GM12878 (cell line): Measurements from ENCODE around the gene SHISA7. TPM values are rescaled to one million over a fixed set of nuclear protein-coding genes. Genes with fewer than 3 reads are reported as not detected.

Experiments
- ATAC-seq: fragments of 200-7000 bp; cut with Tn5 transposase; 3 replicates; pipeline ENCODE4 v1.9.1; 2020; ENCODE audit warnings: mild to moderate bottlenecking, moderate library complexity
- Bru-seq: library from RNA; stranded (reverse); fragments of 400-500 nt; gene quantifications from one replicate; lab custom pipeline; 2021; lab: Mats Ljungman, UMichigan
- BruChase-seq, 2 experiments: library from RNA; stranded (reverse); fragments of 400-500 nt; gene quantifications; one replicate each; lab custom pipeline; 2021; lab: Mats Ljungman, UMichigan
- BruUV-seq: library from RNA; stranded (reverse); fragments of 400-500 nt; replicated peaks from 2 replicates; lab custom pipeline; 2021; lab: Mats Ljungman, UMichigan
- CTCF ChIA-PET: fragments of 300-600 bp; sonication (Branson Sonifier 250); formaldehyde crosslinking; extraction: SDS; loops from one replicate; lab custom pipeline; 2021; ENCODE audit warnings: inconsistent platforms; lab: Yijun Ruan, JAX
- POLR2A ChIA-PET: fragments of 350-600 bp; formaldehyde crosslinking; extraction: SDS; loops from one replicate; lab custom pipeline; 2021; ENCODE audit warnings: inconsistent platforms; lab: Charles Lee
- RAD21 ChIA-PET: fragments of 300-600 bp; sonication (Branson Sonifier 250); formaldehyde crosslinking; loops from one replicate; lab custom pipeline; 2023; ENCODE audit warnings: antibody characterized with exemption; ENCODE audit not compliant: unreplicated experiment; lab: Charles Lee
- SMC1A ChIA-PET: fragments of 300-600 bp; sonication (Branson Sonifier 250); formaldehyde crosslinking; loops from one replicate; lab custom pipeline; 2023; ENCODE audit not compliant: unreplicated experiment, uncharacterized antibody; lab: Charles Lee
- DNase-seq: peaks from one replicate; pipeline ENCODE4 v3.0.0-alpha.2; 2011; ENCODE audit warnings: low read depth, low spot score
- FAIRE-seq: peaks from 3 replicates; lab custom pipeline; 2011; peaks lifted over from hg19 to GRCh38; lab: Jason Lieb, UNC
- H2AFZ ChIP-seq: 2 replicates; pipeline ENCODE4 v1.6.0; 2011; ENCODE audit warnings: low read depth, low read length, control low read depth; ENCODE audit not compliant: control insufficient read depth
- H3K27ac ChIP-seq: 2 replicates; pipeline ENCODE4 v1.5.1; 2011; ENCODE audit warnings: control low read depth; ENCODE audit not compliant: control insufficient read depth, insufficient read depth
- H3K27me3 ChIP-seq, 2 experiments: replicated peaks in 1 of 2; 2 replicates each; pipeline versions ENCODE4 v1.6.0 to v1.6.1; 2011; ENCODE audit warnings: low read length in 1 of 2; ENCODE audit not compliant: control insufficient read depth in 2 of 2, insufficient read depth in 2 of 2
- H3K36me3 ChIP-seq, 2 experiments: 2 replicates each; pipeline ENCODE4 v1.5.1; 2011; ENCODE audit warnings: low read length in 1 of 2; ENCODE audit not compliant: control insufficient read depth in 2 of 2, insufficient read depth in 2 of 2
- H3K4me1 ChIP-seq: 2 replicates; pipeline ENCODE4 v1.6.1; 2011; ENCODE audit warnings: mild to moderate bottlenecking, low read length, moderate library complexity, mixed read lengths; ENCODE audit not compliant: control insufficient read depth, insufficient read depth
- H3K4me2 ChIP-seq: 2 replicates; pipeline ENCODE4 v1.6.0; 2011; ENCODE audit warnings: control low read depth; ENCODE audit not compliant: control insufficient read depth, insufficient read depth
- H3K4me3 ChIP-seq: fragments of 200-600 bp; sonication (generic); 2 replicates; pipeline ENCODE4 v1.5.1; 2016
- H3K79me2 ChIP-seq: 2 replicates; pipeline ENCODE4 v1.6.0; 2011; ENCODE audit warnings: low read length; ENCODE audit not compliant: control insufficient read depth, insufficient read depth
- H3K9ac ChIP-seq: 2 replicates; pipeline ENCODE4 v1.8.0; 2011; ENCODE audit warnings: low read length, control low read depth, mixed read lengths; ENCODE audit not compliant: control insufficient read depth, insufficient read depth
- H3K9me3 ChIP-seq: replicated peaks from 3 replicates; pipeline ENCODE4 v1.5.1; 2011; ENCODE audit warnings: mild to moderate bottlenecking, low read length; ENCODE audit not compliant: control insufficient read depth, insufficient read depth
- H4K20me1 ChIP-seq: 2 replicates; pipeline ENCODE4 v1.6.0; 2011; ENCODE audit not compliant: control insufficient read depth, insufficient read depth
- CHD2 ChIP-seq: IDR thresholded peaks from 2 replicates; pipeline ENCODE4 v1.6.1; 2011; ENCODE audit warnings: low read depth, low read length, improper control_type of control experiment, borderline replicate concordance
- MLLT1 ChIP-seq: fragments of 450-650 bp; IDR thresholded peaks from 2 replicates; pipeline ENCODE4 v1.6.1; 2016; ENCODE audit warnings: mild to moderate bottlenecking
- SREBF2 ChIP-seq: IDR thresholded peaks from 2 replicates; pipeline ENCODE4 v1.6.1; 2012; ENCODE audit warnings: mild to moderate bottlenecking, low read length
- WGBS: methylation state at CpG from one replicate; pipeline ENCODE4 v1.1.6; 2016; ENCODE audit warnings: low lambda C conversion rate; ENCODE audit not compliant: insufficient replicate concordance, insufficient coverage; ENCODE audit errors: missing lambda C conversion rate; 5-methylcytosine and 5-hydroxymethylcytosine counted together
- in situ Hi-C: fragments of 300-500 bp; cut with MboI; formaldehyde crosslinking; loops from 9 replicates; pipeline ENCODE4 v1.14.3; 2018; ENCODE audit warnings: mixed read lengths
- intact Hi-C: fragments of 100-400 bp; cut with micrococcal nuclease; formaldehyde crosslinking; loops from one replicate; pipeline ENCODE4 v1.14.2; 2022; ENCODE audit not compliant: unreplicated experiment
- long read RNA-seq, 2 experiments: library from polyadenylated mRNA; unstranded; transcript quantifications; one replicate each; pipeline ENCODE4 v2.0.0, GENCODE V29; 2019 to 2020
- polyA minus RNA-seq, 3 experiments: library from RNA; depleted of rRNA, polyadenylated mRNA; stranded (reverse); fragments of >200 nt; gene quantifications; 2 replicates each; pipeline ENCODE4 v1.2.3, GENCODE V29; 2011
- polyA plus RNA-seq, 11 experiments: library from polyadenylated mRNA; depleted of rRNA in 4 of 11; unstranded in 6 of 11; stranded (reverse) in 5 of 11; fragments of >200 nt; fragmentation: Nextera tagmentation in 4 of 11; fragmentation: Illumina TruSeq in 1 of 11; extraction: Ambion mirVana in 4 of 11; extraction: Trizol in 1 of 11; gene quantifications; 1 replicate in 1 of 11; 2 replicates in 10 of 11; pipeline versions ENCODE4 v1.2.1 to v1.2.3, GENCODE V29; 2011 to 2016; ENCODE audit warnings: inconsistent platforms in 2 of 11, missing spikeins in 2 of 11, low read depth in 1 of 11
- total RNA-seq, 4 experiments: library from RNA; depleted of rRNA in 3 of 4; stranded (reverse); fragments of >200 nt in 3 of 4; fragmentation: Illumina TruSeq in 1 of 4; extraction: Trizol in 1 of 4; gene quantifications; 2 replicates each; pipeline versions ENCODE4 v1.2.1 to v1.2.3, GENCODE V29; 2013 to 2021

SHISA7 gene
- total RNA-seq (2013; cell fraction: nucleolus; rRNA removed): not detected in 2 replicates
- total RNA-seq (2014; rRNA removed) (not detected in 2 replicates), total RNA-seq (2014; rRNA removed; fragmentation: Illumina TruSeq; extraction: Trizol) (not detected in 2 replicates), total RNA-seq (2021) (not detected in 2 replicates), polyA plus RNA-seq (2011; rRNA removed) (not detected in 2 replicates), polyA plus RNA-seq (2014; fragmentation: Illumina TruSeq; extraction: Trizol) (0.03 TPM in 1 of 2 replicates, not detected in the other), polyA plus RNA-seq (2014; fragmentation: Nextera tagmentation; extraction: Ambion mirVana) (not detected), polyA plus RNA-seq (2014; rRNA removed) (not detected in 2 replicates), polyA plus RNA-seq (2016; fragmentation: Nextera tagmentation; extraction: Ambion mirVana) (not detected), polyA minus RNA-seq (2011; rRNA and poly(A)+ RNA removed) (not detected in 2 replicates), Bru-seq, nascent RNA (not detected), BruChase-seq, experiment 1, labeled RNA remaining after a 6-hour chase (not detected), BruChase-seq, experiment 2, labeled RNA remaining after a 2-hour chase (not detected)
- 0.05 TPM for polyA plus RNA-seq (2011; ENCODE audit: low read depth)
- polyA plus RNA-seq (2011; cell fraction: cytosol; rRNA removed): not detected in 2 replicates
- polyA plus RNA-seq (2011; cell fraction: nucleus; rRNA removed): not detected in 2 replicates
- 0.05 and 0.06 TPM in 2 replicates for polyA plus RNA-seq (2012)
- not detected in 2 replicates for polyA minus RNA-seq (2011; cell fraction: cytosol; rRNA and poly(A)+ RNA removed)
- polyA minus RNA-seq (2011; cell fraction: nucleus; rRNA and poly(A)+ RNA removed): not detected in 2 replicates
- long read RNA-seq, experiment 1: 0 reads
- long read RNA-seq, experiment 2: 0 reads

GRCh38 chr19:55443045-55443823 lies at the start of gene SHISA7:
Gene SHISA7 (minus strand): TSS chr19:55443300. CDS start chr19:55442863, 437 bp downstream.
- CTCF ChIA-PET: no interaction called here
- H3K27me3 ChIP-seq: peaks cover 0 to 1% of the 10 kb centered on the region in 2 experiments; a peak in 2 of 4 replicates

More at GRCh38 chr19:55443045-55443823, at the start of gene SHISA7:
- BruUV-seq: no TSS peak
- no peak for DNase-seq
- no peak within 1 kb of the TSS for H3K4me3 ChIP-seq
- ChIA-PET RAD21 (no interaction called here), POLR2A (no interaction called here), SMC1A (no interaction called here)
- 2% methylated on average over 26 of the region's 43 CpGs for WGBS
- no peak within 1 kb of the TSS for H3K4me2 ChIP-seq
- intact Hi-C loops (no loop called here), in situ Hi-C loops (no loop called here)
- no peak within 1 kb of the TSS for H3K27ac ChIP-seq
- ATAC-seq: no peak
- no peaks in the 10 kb centered on the region for H3K79me2 ChIP-seq
- no peak for FAIRE-seq
- TF ChIP-seq CHD2: no peak
- no peak for TF ChIP-seq MLLT1
- no peak for TF ChIP-seq SREBF2
- no peaks in the 10 kb centered on the region for H4K20me1 ChIP-seq
- no peaks in the 10 kb centered on the region for H3K36me3 ChIP-seq
- no peak within 1 kb of the TSS for H2AFZ ChIP-seq
- H3K9ac ChIP-seq: no peak within 1 kb of the TSS
- H3K9me3 ChIP-seq: no peaks in the 10 kb centered on the region
- no peaks in the 10 kb centered on the region for H3K4me1 ChIP-seq
